Measurements from ENCODE around the gene DNAJA3.

DNA sequence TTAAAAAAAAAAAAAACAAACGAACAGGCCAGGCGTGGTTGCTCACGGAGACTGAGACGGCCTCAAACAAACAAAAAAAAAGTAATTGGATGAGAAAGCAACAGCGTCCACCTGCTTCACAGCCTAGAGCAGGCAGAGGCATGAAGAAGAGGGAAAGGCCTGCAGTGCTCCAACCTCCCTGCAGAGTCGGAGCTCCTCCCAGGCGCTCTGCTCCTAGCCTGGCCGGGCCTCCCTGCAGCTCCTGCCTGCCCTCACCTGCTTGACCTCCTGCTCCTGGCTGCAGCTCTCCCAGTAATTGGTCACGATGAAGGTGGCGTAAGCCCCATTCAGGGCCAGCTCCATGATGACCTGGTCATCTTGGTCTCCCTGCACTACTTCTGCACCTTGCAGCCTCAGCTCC lies 43.3 kb downstream of the DNAJA3 start:
- TF ChIP-seq, protein P1, sequence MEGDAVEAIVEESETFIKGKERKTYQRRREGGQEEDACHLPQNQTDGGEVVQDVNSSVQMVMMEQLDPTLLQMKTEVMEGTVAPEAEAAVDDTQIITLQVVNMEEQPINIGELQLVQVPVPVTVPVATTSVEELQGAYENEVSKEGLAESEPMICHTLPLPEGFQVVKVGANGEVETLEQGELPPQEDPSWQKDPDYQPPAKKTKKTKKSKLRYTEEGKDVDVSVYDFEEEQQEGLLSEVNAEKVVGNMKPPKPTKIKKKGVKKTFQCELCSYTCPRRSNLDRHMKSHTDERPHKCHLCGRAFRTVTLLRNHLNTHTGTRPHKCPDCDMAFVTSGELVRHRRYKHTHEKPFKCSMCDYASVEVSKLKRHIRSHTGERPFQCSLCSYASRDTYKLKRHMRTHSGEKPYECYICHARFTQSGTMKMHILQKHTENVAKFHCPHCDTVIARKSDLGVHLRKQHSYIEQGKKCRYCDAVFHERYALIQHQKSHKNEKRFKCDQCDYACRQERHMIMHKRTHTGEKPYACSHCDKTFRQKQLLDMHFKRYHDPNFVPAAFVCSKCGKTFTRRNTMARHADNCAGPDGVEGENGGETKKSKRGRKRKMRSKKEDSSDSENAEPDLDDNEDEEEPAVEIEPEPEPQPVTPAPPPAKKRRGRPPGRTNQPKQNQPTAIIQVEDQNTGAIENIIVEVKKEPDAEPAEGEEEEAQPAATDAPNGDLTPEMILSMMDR (IDR thresholded peaks at IDR 0.05), result no peak
- TF ChIP-seq POLR2A (IDR thresholded peaks at IDR 0.05), result no peak

Data from lower leg skin (tissue), 3 donors.